HG03575 (cell line): ENCODE results near the gene ANXA6.

ENCODE experiments used
- ATAC-seq: cut with Tn5 transposase; IDR thresholded peaks from one replicate; pipeline ENCODE4 v1.9.1; 2021; ENCODE audit not compliant: unreplicated experiment, insufficient number of reproducible peaks, low FRiP score; ENCODE audit errors: extremely low read depth

Gene ANXA6

DNA sequence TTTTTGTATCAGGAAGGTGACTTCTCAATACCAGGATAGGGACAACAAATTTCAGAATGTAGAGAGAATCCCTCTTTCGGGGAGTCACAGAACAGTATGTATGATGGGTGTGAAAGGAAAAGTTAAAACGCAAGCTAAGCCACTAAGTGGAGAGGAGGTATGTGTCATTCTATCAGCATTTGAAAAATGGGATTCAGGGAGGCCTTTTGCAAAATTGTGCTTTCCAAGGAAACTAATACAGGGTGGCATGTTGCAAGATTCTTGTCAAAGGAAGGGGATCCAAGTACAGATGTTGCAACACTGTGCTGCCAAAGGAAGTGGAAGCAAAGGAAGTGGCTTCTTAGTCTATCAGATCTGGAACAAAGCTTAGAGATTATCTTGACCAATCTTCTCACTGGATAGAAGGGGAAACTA is 64.1 kb downstream of the ANXA6 start:
- peak; percentile 6 for ATAC-seq

DNA sequence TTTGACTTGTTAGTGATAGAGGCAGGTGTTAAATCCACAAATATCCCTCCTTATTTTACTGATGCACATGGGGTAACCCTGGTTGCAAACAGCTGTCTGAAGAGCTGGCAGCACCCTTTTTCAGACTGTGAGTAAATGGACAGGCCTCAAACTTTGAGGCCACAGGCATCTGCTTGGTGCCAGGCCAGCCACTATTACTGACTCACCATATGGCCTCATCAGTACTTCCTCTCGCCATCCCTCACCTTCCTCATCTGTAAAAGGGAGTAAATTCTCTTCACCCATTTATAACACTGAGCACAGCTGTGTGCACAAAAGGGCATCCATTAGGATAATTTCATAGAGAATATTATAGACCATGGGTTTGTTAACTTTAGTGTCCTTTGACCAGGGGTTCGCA is 64.8 kb downstream of the ANXA6 start:
- ATAC-seq, result no peak

DNA sequence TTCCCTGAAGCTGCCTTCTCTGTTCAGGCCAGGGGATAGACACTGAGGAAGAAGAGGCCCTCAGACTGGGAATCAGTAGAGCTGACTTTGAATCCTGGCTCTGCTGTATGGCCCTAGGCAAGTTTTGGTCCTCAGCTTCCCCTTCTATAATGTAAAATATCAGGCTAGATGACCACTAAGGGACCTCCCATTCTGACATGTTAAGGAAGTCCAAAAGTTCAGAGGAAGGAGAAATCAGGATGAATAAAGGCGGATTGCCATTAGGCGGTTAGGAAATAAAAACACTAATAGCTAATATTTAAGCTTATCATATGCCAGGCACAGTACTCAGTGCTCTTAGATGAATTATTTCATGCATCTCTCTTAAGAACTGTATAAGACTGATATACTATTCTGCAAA is 67.9 kb downstream of the ANXA6 start:
- ATAC-seq, result no peak

DNA sequence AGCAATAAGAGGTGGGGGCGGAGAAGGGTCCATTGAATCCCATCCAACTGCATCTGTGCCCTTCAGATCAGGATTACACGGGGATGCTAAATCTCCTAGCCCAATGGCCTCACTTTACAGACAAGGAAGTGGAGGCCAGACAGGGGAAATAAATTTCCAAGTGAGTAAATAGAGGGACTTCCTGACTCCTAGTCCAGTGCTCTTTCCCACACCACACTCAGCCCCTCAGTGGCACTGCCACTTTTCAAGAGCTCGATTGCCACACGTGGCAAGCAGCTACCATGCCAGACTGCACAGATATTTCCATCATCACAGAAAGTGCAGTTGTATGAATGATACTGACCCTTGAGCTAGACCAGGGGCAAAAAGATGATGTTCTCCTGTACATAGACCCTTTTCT is 68.6 kb downstream of the ANXA6 start:
- ATAC-seq, result no peak

DNA sequence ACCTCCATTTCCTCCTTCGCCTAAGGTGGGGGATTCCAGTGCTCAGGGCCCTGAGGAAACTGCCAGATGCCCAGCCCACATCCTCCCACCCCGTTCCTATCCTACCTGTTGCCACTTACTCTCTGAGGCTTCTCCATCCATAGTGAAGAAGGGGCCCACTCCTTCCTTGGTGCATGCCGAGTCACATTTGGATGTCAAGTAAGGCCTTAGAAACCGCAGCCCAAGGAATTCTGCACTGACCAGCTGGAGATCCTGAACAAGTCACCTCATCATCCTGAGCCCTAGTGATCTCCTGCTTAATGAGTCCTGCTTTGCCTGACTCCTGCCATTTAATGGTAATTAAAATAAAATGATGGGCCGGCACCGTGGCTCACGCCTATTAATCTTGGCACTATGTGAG is 70.1 kb downstream of the ANXA6 start:
- ATAC-seq, result no peak

DNA sequence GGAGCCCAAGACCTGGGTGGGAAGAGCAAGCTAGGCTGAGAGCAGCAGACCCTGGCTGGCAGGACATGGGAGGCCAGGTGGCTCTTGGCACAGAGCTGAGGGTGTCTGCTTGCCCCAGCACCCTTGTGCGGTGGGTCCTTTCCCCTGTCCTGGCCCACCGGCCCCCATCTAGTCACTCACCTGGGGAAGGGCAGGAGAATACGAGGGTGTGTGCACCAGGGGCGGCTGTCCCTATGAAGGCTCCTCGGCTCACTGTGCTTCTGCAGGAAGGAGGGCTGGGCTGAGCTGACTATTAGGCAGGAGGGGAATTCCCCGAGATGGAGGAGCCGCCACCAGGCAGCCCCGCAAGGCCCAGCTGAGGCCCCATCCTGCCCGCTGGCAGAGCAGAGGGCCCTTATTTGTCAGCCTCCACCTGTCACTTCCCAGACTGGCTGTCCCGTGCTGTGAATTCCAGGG is 70.6 kb downstream of the ANXA6 start:
- ATAC-seq, result no peak

DNA sequence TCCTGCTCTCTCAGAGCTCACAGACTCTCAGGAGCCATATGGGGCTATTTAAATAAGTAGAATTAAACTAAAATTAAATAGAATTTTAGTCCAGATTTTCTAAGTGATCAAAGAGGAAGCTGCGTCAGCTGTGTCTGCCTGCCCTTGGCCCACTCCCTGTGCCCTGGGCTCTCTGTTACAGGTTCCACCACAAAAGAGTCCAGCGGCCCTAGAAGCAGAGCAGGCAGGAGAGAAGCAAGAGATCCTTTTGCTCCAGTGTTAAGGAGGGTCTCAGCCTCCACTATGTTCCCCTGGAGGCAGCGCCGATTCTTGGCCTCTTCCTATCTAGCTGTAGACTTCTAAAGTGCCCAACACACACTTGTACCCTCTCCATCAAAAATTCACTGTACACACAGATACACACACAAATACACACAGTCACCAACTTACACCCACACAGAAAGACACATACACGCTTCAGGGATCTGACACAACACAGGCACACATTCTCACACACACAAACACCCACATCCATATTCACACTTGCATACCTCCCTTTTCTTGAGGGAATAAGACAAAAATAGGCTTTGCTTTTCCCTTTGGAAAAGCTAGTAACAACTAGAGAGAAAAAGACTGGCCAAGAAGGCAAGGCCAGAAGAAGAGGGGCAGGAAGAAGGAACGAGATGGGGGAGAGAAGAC is 71.2 kb downstream of the ANXA6 start:
- ATAC-seq, result no peak

DNA sequence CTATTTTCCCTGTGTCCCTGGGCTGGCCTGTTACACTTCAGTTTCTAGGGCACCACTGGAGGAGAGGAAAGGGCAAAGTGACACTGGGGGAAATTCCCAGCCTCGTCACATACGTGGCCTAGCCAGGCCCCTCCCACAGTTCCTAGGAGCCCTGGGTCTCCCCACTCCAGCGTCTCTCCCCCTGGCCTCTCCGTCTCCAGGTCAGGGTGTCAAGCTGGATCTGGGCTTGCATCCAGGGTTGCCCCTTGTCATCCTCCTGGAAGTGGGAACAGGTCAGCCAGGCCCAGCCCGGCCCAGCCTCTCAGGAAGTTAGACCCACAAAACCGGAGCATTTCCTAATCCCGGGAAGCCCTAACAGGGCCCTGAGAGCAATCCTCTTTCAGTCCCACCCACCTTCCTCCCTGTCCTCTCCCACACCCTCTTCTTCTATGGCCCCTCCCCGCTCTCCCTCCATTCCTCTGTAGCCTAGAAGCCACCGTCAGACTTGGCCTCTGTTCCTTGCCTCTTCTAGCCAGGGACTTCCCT is 72.0 kb downstream of the ANXA6 start:
- ATAC-seq, result no peak

DNA sequence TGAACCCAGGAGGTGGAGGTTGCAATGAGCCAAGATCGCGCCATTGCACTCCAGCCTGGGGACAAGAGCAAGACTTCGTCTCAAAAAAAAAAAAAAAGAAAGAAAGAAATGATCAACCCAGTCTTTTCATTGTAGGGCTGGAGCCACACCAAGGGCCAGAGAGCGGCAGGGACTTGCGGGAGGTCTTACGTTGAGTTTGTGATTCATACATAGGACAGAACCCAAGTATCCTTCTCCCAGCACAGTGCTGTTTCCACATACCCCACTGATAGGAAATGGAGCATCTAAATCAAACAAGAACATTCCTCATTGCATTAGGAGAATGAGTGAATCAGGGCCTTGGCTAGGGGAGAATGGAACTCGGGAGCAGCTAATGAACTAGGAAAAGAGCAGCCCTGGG is 73.2 kb downstream of the ANXA6 start:
- no peak for ATAC-seq

DNA sequence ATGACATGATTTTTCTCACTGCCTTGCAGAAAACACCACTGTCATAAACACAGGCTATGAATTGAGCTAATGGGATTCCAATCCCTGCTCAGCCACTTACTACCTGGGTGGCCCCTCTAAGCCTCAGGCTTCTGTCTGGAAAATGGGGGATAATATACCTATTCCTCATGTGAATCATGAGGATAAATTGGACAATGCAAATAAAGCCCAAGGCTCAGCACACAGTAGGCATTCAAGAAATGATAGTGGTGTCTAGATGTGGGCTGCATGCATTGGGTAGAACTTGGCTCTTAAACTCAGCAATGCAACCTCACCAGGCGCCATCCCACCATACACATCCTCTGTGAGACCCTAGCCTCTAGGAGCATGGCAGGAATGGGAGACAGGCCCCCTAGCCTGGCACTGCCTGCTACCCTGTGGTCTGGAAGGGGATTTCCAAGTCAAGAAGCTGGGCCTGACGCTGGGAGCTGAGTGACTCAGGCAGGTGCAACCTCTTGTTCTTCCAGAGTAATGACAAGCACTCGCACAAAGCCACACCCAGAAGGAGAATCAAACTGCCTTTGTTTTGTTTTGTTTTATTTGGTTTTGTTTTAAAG is 74.4 kb downstream of the ANXA6 start:
- no peak for ATAC-seq

DNA sequence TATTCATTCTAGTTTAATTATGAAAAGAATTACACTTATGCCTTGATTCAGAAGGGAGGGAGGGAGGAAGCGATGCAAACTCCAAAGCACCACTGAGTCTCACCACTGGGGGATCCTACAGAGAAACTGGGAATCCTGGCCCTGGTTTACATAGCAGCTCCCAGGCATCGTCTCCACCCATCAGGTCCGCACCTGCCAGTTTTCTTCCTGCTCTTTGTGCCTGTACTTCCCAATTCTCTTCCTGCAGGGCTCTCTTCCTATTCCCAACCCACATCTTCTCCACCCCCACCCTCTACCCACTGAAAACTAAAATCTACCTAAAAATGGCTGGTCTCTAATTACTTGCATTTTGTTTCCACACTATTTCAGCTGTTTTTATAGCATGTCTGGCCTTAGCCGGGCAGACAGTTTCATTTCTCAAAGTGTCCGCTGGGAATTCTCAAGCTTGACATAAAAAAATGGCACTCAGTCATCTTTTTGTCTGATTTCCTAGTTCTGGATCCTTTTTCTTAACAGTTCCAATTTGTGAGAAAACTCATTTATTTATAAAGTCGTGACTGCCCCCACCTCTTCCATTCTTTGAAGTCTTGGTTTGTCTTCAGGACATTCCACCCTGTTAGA is 75.2 kb downstream of the ANXA6 start:
- ATAC-seq, result no peak

DNA sequence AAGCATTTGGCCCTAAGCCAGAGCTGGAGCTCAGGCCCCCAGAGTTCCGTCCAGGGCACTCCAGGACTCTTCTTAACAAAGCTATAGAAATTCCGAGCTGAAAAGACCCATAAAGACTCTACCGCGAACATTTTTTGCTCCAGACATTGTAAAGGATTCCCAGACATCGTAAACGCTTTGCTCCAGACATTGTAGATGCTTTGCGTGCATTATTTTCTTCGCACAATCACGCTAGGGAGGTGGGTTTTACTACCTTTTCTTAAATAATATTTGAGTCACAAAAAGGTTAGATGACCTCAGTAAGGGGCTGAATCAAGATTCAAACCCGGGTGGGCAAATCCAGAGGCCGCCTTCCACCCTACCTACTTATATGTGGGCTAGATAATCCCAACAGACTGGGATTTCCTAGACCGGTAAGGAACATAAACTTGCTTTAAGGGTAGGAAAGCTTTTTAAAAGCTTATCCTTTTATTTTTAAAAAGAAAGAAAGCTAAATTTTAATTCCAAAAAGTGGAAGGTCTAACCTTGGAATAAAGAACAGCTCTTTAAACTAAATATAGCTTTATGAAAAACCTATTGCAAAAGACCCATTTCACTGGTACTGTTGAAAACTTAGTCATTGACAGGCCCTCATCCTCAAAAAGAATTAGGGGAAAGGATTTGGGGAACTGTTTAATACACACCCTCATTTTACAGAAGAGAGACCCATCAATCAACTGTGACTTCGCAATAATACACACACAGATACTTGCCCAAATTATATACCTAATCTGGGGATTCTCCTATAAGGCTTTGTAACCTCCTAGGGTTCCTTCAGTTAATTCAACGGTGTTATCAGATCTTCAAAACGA is 75.9 kb downstream of the ANXA6 start:
- ATAC-seq, result no peak

DNA sequence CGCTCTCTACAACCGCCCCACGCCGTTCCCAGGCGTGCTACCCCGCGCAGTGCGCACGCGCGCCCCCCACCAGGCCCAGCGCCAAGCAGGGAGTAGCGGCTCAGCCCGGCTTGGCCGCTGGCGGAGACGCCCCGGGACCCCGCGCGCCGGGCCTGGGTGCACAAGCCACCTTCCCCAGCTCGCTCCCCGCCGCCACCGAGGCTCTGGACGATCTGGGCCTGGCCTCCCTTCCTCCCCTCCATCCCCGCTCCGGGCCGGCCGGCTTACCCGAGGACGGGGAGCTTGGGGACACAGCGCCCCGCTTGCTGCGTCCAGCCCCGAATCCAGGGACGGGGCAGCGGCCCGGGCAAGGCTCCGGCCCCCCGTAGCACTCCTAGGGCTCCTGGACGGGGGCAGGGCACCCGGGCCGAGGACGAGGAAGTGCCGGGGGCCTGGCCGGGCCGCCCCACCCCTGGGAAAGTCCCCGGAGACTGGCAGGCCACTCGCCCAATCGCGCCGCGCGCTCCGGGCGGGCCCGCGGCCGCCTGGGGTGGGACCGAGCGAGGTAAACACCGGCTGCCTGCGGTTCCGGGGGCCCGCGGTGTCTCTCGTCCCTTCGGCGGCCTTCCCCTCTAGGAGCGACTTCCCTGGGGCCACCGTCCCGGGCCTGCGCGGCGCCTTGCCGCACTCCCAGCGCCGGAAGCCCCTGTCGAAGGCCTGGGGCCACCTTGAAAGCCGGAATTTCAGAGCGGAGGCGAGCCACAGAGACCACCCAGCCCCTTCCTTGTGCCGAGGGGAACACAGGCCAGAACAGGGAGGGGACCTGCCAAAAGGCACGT is 76.8 kb downstream of the ANXA6 start, which contains the start of gene TNIP1:
Gene TNIP1 (minus strand): TSS at position 422 of the 818 bp plus-strand sequence. CDS start 15,939 bp downstream, outside the sequence.
- ATAC-seq, result peak; percentile 25

DNA sequence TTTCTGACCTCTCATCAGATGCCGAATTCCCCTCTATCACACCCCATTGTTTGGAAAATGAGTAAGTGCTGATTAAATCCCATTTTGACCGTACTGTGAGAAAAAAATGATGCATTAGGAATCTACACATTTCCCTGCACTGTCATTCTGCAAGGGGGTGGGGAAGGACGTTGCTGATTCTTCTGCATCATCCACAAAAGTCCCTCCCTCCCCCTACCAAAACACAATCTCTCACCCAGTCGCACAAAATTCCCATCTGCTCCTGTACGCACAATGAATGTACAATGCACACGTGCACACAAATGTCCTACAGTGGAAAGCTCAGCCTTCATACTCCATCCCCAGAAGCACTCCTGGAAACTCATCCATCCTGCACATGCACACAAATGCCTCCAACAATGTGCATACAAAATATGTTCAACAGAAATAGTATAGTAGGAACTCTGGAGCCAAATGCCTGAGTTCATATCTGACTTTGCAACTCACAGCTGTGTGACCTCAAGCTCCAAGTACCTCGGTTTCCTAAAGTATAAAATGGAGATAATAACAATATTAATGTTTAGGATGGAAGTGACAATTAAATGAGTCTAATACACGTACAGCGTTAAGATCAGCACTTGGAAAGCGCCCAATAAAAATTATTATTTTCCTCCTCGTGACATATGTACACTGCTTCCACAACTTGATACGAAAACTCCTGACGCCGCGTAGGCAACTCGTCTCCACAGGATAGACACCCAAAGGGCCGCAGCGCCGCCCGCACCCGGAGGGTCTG is 77.6 kb downstream of the ANXA6 start:
- ATAC-seq, result no peak

DNA sequence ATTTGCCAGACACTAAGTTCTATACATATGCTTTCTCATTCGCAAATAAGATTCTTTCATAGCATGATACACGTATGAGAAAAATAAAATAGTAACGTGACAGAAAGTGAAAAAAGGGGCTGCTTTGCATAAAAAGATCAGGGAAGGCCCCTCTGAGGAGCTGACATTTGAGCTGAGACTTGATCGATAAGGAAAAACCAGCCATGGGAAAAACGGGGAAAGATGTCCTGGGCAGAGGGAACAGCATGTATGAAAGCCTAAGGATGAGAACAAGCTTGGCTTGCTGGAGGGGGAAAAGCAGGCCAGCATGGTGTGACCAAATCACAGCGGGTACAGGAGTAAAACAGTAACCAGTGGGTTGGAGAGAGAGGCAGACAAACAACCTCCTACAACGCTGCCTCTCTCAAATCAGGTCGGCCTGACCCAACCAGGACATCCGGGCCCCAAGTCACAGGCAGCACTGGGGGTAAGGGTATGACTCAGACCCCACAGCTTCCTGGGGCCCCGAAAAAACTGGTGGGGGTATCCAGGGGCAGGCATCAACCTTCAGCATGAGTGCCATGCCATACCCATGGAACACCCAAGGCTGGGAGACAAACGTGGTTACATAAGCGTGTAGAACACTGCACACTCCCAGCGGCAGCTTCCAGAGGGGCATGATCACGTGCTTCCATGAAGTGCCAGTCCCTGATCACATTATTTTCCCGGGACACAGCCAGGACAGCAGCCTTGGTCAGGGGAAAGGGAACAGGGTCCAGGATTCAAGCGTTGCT is 78.9 kb downstream of the ANXA6 start:
- ATAC-seq, result peak; percentile 24

DNA sequence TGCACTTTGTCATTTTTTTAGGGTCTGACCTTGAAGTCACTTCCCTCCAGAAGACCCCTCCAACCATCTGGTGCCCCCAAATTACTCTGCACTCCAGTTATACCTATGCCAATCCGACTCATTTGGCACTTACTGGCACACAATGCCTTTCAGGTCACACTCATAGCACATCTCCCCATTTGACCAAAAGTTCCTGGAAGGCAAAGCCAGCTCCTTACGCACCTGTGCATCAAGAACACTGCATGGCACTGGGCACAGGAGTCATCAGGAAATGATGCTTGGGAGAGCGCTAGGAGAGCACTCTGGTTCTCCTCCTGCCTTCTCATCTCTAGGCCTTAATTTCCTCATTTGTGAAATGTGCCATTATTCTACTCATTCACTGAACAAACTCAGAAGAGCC is 79.6 kb downstream of the ANXA6 start:
- ATAC-seq, result no peak

DNA sequence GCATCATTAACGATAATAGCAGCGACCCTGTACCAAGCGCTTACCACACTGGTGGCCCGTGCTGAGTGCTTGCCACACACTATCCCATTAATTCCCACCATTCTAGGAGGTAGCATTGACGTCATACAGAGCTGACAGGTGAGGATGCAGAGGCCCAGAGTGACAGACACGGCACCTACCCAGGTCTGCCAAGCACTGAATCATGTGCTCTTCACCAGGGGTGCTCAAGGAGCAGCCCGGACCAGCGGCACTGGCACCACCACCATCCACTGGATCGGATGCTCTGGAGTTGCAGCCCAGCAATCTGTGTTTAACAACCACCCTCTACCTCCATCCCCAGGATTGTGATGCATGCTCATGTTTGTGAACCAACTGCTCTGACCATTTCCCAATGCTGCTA is 80.2 kb downstream of the ANXA6 start:
- ATAC-seq, result no peak
